ENCODE data around the gene SOD3.

DNA sequence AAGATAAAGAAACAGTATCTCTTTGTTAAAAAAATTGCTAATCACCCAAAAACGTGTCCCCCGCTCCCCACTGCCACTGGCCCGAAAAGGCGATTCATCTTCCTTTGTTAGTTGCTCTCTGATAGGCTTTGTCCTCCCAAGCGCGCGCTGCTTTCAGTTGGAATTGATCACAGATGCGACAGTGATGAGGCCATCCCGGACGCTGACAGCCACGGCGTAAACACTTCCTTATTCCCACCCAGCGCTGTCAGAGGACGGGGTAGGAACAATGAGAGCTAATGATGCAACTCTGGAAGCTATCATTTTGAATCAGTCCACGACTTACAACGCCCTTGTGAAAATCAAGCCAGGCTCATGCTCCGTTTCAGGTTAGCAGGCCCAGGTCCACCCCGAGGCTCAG, 21.4 kb downstream of the SOD3 start:
- TF ChIP-seq RFX5 (IDR thresholded peaks at IDR 0.05; ENCODE audit: low read depth, low read length): no peak
- TF ChIP-seq, protein P1, sequence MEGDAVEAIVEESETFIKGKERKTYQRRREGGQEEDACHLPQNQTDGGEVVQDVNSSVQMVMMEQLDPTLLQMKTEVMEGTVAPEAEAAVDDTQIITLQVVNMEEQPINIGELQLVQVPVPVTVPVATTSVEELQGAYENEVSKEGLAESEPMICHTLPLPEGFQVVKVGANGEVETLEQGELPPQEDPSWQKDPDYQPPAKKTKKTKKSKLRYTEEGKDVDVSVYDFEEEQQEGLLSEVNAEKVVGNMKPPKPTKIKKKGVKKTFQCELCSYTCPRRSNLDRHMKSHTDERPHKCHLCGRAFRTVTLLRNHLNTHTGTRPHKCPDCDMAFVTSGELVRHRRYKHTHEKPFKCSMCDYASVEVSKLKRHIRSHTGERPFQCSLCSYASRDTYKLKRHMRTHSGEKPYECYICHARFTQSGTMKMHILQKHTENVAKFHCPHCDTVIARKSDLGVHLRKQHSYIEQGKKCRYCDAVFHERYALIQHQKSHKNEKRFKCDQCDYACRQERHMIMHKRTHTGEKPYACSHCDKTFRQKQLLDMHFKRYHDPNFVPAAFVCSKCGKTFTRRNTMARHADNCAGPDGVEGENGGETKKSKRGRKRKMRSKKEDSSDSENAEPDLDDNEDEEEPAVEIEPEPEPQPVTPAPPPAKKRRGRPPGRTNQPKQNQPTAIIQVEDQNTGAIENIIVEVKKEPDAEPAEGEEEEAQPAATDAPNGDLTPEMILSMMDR (conservative IDR thresholded peaks at IDR 0.05; ENCODE audit: low read depth, low read length): no peak
- no peak for TF ChIP-seq NFE2L2 (IDR thresholded peaks at IDR 0.05; ENCODE audit: low read depth, low read length)
- no peak for TF ChIP-seq CHD1 (IDR thresholded peaks at IDR 0.05; ENCODE audit: low read depth, low read length)
- no peak for TF ChIP-seq SMC3 (IDR thresholded peaks at IDR 0.05; ENCODE audit: low read depth, low read length)
- TF ChIP-seq MAZ (IDR thresholded peaks at IDR 0.05; ENCODE audit: borderline replicate concordance, low read depth, low read length): no peak
- TF ChIP-seq, protein P2, sequence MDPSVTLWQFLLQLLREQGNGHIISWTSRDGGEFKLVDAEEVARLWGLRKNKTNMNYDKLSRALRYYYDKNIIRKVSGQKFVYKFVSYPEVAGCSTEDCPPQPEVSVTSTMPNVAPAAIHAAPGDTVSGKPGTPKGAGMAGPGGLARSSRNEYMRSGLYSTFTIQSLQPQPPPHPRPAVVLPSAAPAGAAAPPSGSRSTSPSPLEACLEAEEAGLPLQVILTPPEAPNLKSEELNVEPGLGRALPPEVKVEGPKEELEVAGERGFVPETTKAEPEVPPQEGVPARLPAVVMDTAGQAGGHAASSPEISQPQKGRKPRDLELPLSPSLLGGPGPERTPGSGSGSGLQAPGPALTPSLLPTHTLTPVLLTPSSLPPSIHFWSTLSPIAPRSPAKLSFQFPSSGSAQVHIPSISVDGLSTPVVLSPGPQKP (IDR thresholded peaks at IDR 0.05; ENCODE audit: borderline replicate concordance, low read depth, low read length): no peak
- TF ChIP-seq MAFK (IDR thresholded peaks at IDR 0.05; ENCODE audit: low read depth, low read length): no peak
- no peak for TF ChIP-seq POLR2A (IDR thresholded peaks at IDR 0.05; ENCODE audit: low read depth, low read length)
- no peak for TF ChIP-seq RAD21 (IDR thresholded peaks at IDR 0.05; ENCODE audit: low read length)
- TF ChIP-seq MXI1 (IDR thresholded peaks at IDR 0.05; ENCODE audit: borderline replicate concordance, low read depth, low read length): no peak
- no peak for TF ChIP-seq FOS (IDR thresholded peaks at IDR 0.05; ENCODE audit: low read depth, low read length)
